Astrocyte (in vitro differentiated cells and primary cell): ENCODE measurements around the gene OSM. TPM values are rescaled to one million over a fixed set of nuclear protein-coding genes. Genes with fewer than 3 reads are reported as not detected.

ENCODE experiments used
- DNase-seq: peaks from one replicate; pipeline ENCODE4 v3.0.0-alpha.2; 2010; ENCODE audit warnings: low read depth
- FAIRE-seq: peaks from 2 replicates; lab custom pipeline; 2011; peaks lifted over from hg19 to GRCh38; lab: Jason Lieb, UNC
- H2AFZ ChIP-seq: 2 replicates; pipeline ENCODE4 v1.6.0; 2012; ENCODE audit warnings: low read depth, low read length, inconsistent platforms
- H3K27ac ChIP-seq: 2 replicates; pipeline ENCODE4 v1.5.1; 2011; ENCODE audit warnings: low read depth, low read length, inconsistent platforms
- H3K27me3 ChIP-seq: 2 replicates; pipeline ENCODE4 v1.6.0; 2011; ENCODE audit warnings: low read length, inconsistent platforms; ENCODE audit not compliant: insufficient read depth
- H3K36me3 ChIP-seq: 2 replicates; pipeline ENCODE4 v1.5.1; 2011; ENCODE audit warnings: low read length, inconsistent platforms; ENCODE audit not compliant: insufficient read depth
- H3K4me1 ChIP-seq: 2 replicates; pipeline ENCODE4 v1.5.1; 2011; ENCODE audit warnings: low read length, inconsistent platforms; ENCODE audit not compliant: insufficient read depth
- H3K4me2 ChIP-seq: 2 replicates; pipeline ENCODE4 v1.6.0; 2012; ENCODE audit warnings: low read length, inconsistent platforms
- H3K4me3 ChIP-seq: 2 replicates; pipeline ENCODE4 v1.5.1; 2011; ENCODE audit warnings: low read depth, mild to moderate bottlenecking, low read length, inconsistent platforms; ENCODE audit not compliant: insufficient read depth
- H3K79me2 ChIP-seq: 2 replicates; pipeline ENCODE4 v1.6.0; 2012; ENCODE audit warnings: mild to moderate bottlenecking, low read length, inconsistent platforms; ENCODE audit not compliant: insufficient read depth
- H3K9ac ChIP-seq: 2 replicates; pipeline ENCODE4 v1.6.0; 2012; ENCODE audit warnings: mild to moderate bottlenecking, low read length, inconsistent platforms
- H3K9me3 ChIP-seq: 2 replicates; pipeline ENCODE4 v1.5.1; 2012; ENCODE audit warnings: low read depth, mild to moderate bottlenecking, low read length, inconsistent platforms; ENCODE audit not compliant: insufficient read depth
- H4K20me1 ChIP-seq: 2 replicates; pipeline ENCODE4 v1.6.0; 2012; ENCODE audit warnings: low read length, inconsistent platforms; ENCODE audit not compliant: insufficient read depth
- H3K27ac Mint-ChIP-seq: one replicate; pipeline ENCODE4 v1.8.0; 2021; ENCODE audit warnings: mild to moderate bottlenecking, mixed read lengths; ENCODE audit not compliant: unreplicated experiment
- H3K27me3 Mint-ChIP-seq: one replicate; pipeline ENCODE4 v1.8.0; 2021; ENCODE audit warnings: low read depth, mixed read lengths; ENCODE audit not compliant: unreplicated experiment
- H3K36me3 Mint-ChIP-seq: one replicate; pipeline ENCODE4 v1.8.0; 2021; ENCODE audit warnings: low read depth, mixed read lengths; ENCODE audit not compliant: unreplicated experiment
- H3K4me1 Mint-ChIP-seq: one replicate; pipeline ENCODE4 v1.8.0; 2021; ENCODE audit warnings: low read depth, mixed read lengths; ENCODE audit not compliant: unreplicated experiment
- H3K4me3 Mint-ChIP-seq: one replicate; pipeline ENCODE4 v1.8.0; 2021; ENCODE audit warnings: mild to moderate bottlenecking, moderate library complexity, mixed read lengths; ENCODE audit not compliant: unreplicated experiment
- H3K9me3 Mint-ChIP-seq: one replicate; pipeline ENCODE4 v1.8.0; 2021; ENCODE audit warnings: mild to moderate bottlenecking, mixed read lengths; ENCODE audit not compliant: unreplicated experiment
- CTCF ChIP-seq: IDR thresholded peaks from 2 replicates; pipeline ENCODE4 v1.5.1; 2011; ENCODE audit warnings: low read depth, mild to moderate bottlenecking, inconsistent platforms, low read length, moderate library complexity; ENCODE audit not compliant: insufficient read depth
- EZH2 ChIP-seq: IDR thresholded peaks from 2 replicates; pipeline ENCODE4 v1.6.1; 2012; ENCODE audit warnings: mild to moderate bottlenecking, low read length, inconsistent platforms; ENCODE audit not compliant: insufficient read depth
- total RNA-seq: library from RNA; stranded (reverse); gene quantifications from 2 replicates; pipeline ENCODE4 v1.2.1, GENCODE V29; 2021

Gene OSM
- total RNA-seq, 1 donor from 2014 or later = not detected

- Mint-ChIP-seq H3K4me1 (peaks cover 47% of the 10 kb centered on the region), H3K27ac (peak overlapping the region; percentile 60), H3K4me3 (no peak overlapping the region), H3K36me3 (peaks cover 13% of the 10 kb centered on the region), H3K27me3 (no peaks in the 10 kb centered on the region), H3K9me3 (no peaks in the 10 kb centered on the region)
- Histone ChIP-seq H3K4me3 (no peak overlapping the region), H3K4me1 (peaks cover 42% of the 10 kb centered on the region), H3K27me3 (no peaks in the 10 kb centered on the region), H3K9me3 (no peaks in the 10 kb centered on the region), H3K79me2 (peaks cover 96% of the 10 kb centered on the region), H3K27ac (no peak overlapping the region), H3K4me2 (peak overlapping the region; percentile 35), H3K9ac (no peak overlapping the region), H4K20me1 (peaks cover 98% of the 10 kb centered on the region), H2AFZ (no peak overlapping the region), H3K36me3 (no peaks in the 10 kb centered on the region)
- TF ChIP-seq CTCF (no peak), EZH2 (no peak)
- FAIRE-seq = no peak
- DNase-seq = peak; percentile 32
Measured at GRCh38 chr22:30314915-30315314, 48.3 kb upstream of the OSM start.

GRCh38 chr22:30313527-30314363 is 47.1 kb upstream of the OSM start:
- Mint-ChIP-seq H3K4me1 (peaks cover 42% of the 10 kb centered on the region), H3K27ac (no peak overlapping the region), H3K27me3 (no peaks in the 10 kb centered on the region), H3K36me3 (peaks cover 5% of the 10 kb centered on the region), H3K9me3 (no peaks in the 10 kb centered on the region), H3K4me3 (peak overlapping the region; percentile 6)
- H3K4me2 ChIP-seq = no peak overlapping the region
- TF ChIP-seq EZH2 (no peak), CTCF (no peak)
- H3K4me1 ChIP-seq = peaks cover 42% of the 10 kb centered on the region
- no peak for FAIRE-seq
- no peak overlapping the region for H3K4me3 ChIP-seq
- no peak overlapping the region for H3K27ac ChIP-seq
- no peak overlapping the region for H2AFZ ChIP-seq
- peaks cover 98% of the 10 kb centered on the region for H4K20me1 ChIP-seq
- no peaks in the 10 kb centered on the region for H3K9me3 ChIP-seq
- no peaks in the 10 kb centered on the region for H3K36me3 ChIP-seq
- H3K27me3 ChIP-seq = no peaks in the 10 kb centered on the region
- no peak overlapping the region for H3K9ac ChIP-seq
- no peak for DNase-seq
- peaks cover 95% of the 10 kb centered on the region for H3K79me2 ChIP-seq

- Mint-ChIP-seq H3K27me3 (no peaks in the 10 kb centered on the region), H3K36me3 (peaks cover 8% of the 10 kb centered on the region), H3K27ac (peak overlapping the region; percentile 70), H3K4me1 (peaks cover 54% of the 10 kb centered on the region), H3K9me3 (peaks cover 2% of the 10 kb centered on the region), H3K4me3 (no peak overlapping the region)
- no peak overlapping the region for H2AFZ ChIP-seq
- peaks cover 94% of the 10 kb centered on the region for H3K79me2 ChIP-seq
- H3K27ac ChIP-seq = peak overlapping the region; percentile 39
- no peak overlapping the region for H3K4me3 ChIP-seq
- no peaks in the 10 kb centered on the region for H3K9me3 ChIP-seq
- DNase-seq (peak; percentile 86), FAIRE-seq (no peak)
- H3K4me2 ChIP-seq = peak overlapping the region; percentile 45
- TF ChIP-seq CTCF (no peak), EZH2 (no peak)
- H3K36me3 ChIP-seq = no peaks in the 10 kb centered on the region
- H3K4me1 ChIP-seq = peaks cover 42% of the 10 kb centered on the region
- H4K20me1 ChIP-seq = peaks cover 97% of the 10 kb centered on the region
- H3K9ac ChIP-seq = no peak overlapping the region
- H3K27me3 ChIP-seq = no peaks in the 10 kb centered on the region
Measured at GRCh38 chr22:30312053-30312452, 45.4 kb upstream of the OSM start.
